ENCODE data around the gene FIGN.

GRCh38 chr2:163751696-163752095 is 15.9 kb upstream of the FIGN start:
- TF ChIP-seq CTCF (IDR thresholded peaks at IDR 0.05; ENCODE audit: low read depth, low read length) (no peak), EZH2phosphoT487 (IDR thresholded peaks at IDR 0.05; ENCODE audit: low read depth) (no peak)
